Sigmoid colon (tissue), 7 donors: ENCODE results near the gene ACSS3. TPM values are rescaled to one million over a fixed set of nuclear protein-coding genes. Genes with fewer than 3 reads are reported as not detected.

Source experiments
- DNase-seq: peaks from one replicate; pipeline ENCODE4 v3.0.0-alpha.2; 2019
- H3K27ac ChIP-seq, 4 donors: fragments of 200-600 bp; sonication (generic); one replicate each; pipeline ENCODE4 v1.5.1; 2016 to 2019; ENCODE audit warnings: mild to moderate bottlenecking in 1 of 4
- H3K27me3 ChIP-seq, 3 donors: fragments of 200-600 bp; sonication (generic); one replicate each; pipeline ENCODE4 v1.5.1; 2019; ENCODE audit warnings: mild to moderate bottlenecking in 1 of 3
- H3K36me3 ChIP-seq, 4 donors: fragments of 200-600 bp; sonication (generic); one replicate each; pipeline ENCODE4 v1.5.1; 2016 to 2019
- H3K4me1 ChIP-seq, 4 donors: fragments of 200-600 bp; sonication (generic); one replicate each; pipeline ENCODE4 v1.5.1; 2017 to 2019
- H3K4me3 ChIP-seq, 4 donors: fragments of 200-600 bp; sonication (generic); one replicate each; pipeline ENCODE4 v1.5.1; 2017 to 2019; ENCODE audit warnings: mild to moderate bottlenecking in 2 of 4, moderate library complexity in 1 of 4
- H3K9me3 ChIP-seq, 4 donors: fragments of 200-600 bp in 3 of 4; sonication (generic) in 3 of 4; one replicate each; pipeline versions ENCODE4 v1.5.1 to v1.6.1; 2013 to 2019
- CTCF ChIP-seq, 4 experiments: fragments of 450-650 bp in 3 of 4; fragments of 200-600 bp in 1 of 4; IDR thresholded peaks; one replicate each; pipeline ENCODE4 v1.5.1; 2016 to 2019; ENCODE audit warnings: antibody characterized with exemption in 4 of 4, mild to moderate bottlenecking in 3 of 4, moderate library complexity in 2 of 4
- EP300 ChIP-seq, 4 donors: sonication (generic); formaldehyde crosslinking; IDR thresholded peaks; one replicate each; pipeline ENCODE4 v1.6.1; 2017; ENCODE audit warnings: antibody characterized with exemption in 4 of 4
- POLR2A ChIP-seq, 2 donors: fragments of 450-650 bp; IDR thresholded peaks; one replicate each; pipeline ENCODE4 v1.6.1; 2016; ENCODE audit warnings: antibody characterized with exemption in 2 of 2, mild to moderate bottlenecking in 2 of 2, moderate library complexity in 2 of 2
- POLR2AphosphoS5 ChIP-seq, 4 donors: sonication (generic); formaldehyde crosslinking; IDR thresholded peaks; one replicate each; pipeline ENCODE4 v1.6.1; 2017; ENCODE audit warnings: antibody characterized with exemption in 4 of 4
- WGBS, 2 donors: extraction: QIAGEN DNeasy Blood & Tissue Kit; methylation state at CpG; one replicate each; pipeline ENCODE4 v1.1.7; 2013; 5-methylcytosine and 5-hydroxymethylcytosine counted together
- intact Hi-C: fragments of 100-400 bp; cut with DNase I; formaldehyde crosslinking; loops from one replicate; pipeline ENCODE4 v1.15.1; 2023
- polyA plus RNA-seq, 3 donors: library from polyadenylated mRNA; stranded (reverse); fragments of 200-250 nt; gene quantifications; one replicate each; pipeline ENCODE4 v1.2.3, GENCODE V29; 2013
- total RNA-seq, 4 donors: library from RNA; depleted of rRNA; stranded (reverse); fragments of >200 nt; gene quantifications; one replicate each; pipeline ENCODE4 v1.1.0, GENCODE V29; 2016
- donor health status: healthy with polysubstance abuse.
- donor health status: Bipolar disorder and iron deficiency.
- donor health status: healthy.

ACSS3 gene
- total and polyA plus RNA-seq, 7 donors: 0.46 to 26.7 (median 9.9) TPM

- H3K36me3 ChIP-seq: no peaks in the 10 kb centered on the region
- H3K27ac ChIP-seq: no peak overlapping the region
- H3K4me1 ChIP-seq: no peaks in the 10 kb centered on the region
- H3K27me3 ChIP-seq: no peaks in the 10 kb centered on the region
- no peaks in the 10 kb centered on the region for H3K9me3 ChIP-seq
- TF ChIP-seq POLR2A (IDR thresholded peaks at IDR 0.05) (no peak), POLR2AphosphoS5 (IDR thresholded peaks at IDR 0.05) (no peak), CTCF (IDR thresholded peaks at IDR 0.05) (no peak), EP300 (IDR thresholded peaks at IDR 0.05) (no peak)
- no peak for DNase-seq
- H3K4me3 ChIP-seq: no peak overlapping the region
- 69 to 82% methylated on average over 3 of the region's 3 CpGs for WGBS, 2 donors
- intact Hi-C loops: no loop called here
Measured at GRCh38 chr12:81295251-81295650, 217.4 kb downstream of the ACSS3 start.

- Histone ChIP-seq H3K4me1 (no peaks in the 10 kb centered on the region), H3K9me3 (no peaks in the 10 kb centered on the region), H3K4me3 (no peak overlapping the region), H3K27ac (no peak overlapping the region), H3K27me3 (no peaks in the 10 kb centered on the region), H3K36me3 (no peaks in the 10 kb centered on the region)
- TF ChIP-seq POLR2AphosphoS5 (IDR thresholded peaks at IDR 0.05): no peak
- TF ChIP-seq POLR2A (IDR thresholded peaks at IDR 0.05): no peak
- TF ChIP-seq EP300 (IDR thresholded peaks at IDR 0.05): no peak
- no peak for TF ChIP-seq CTCF (IDR thresholded peaks at IDR 0.05)
- WGBS, 2 donors: 70 to 80% methylated on average over 2 of the region's 2 CpGs
- intact Hi-C loops: no loop called here
- DNase-seq: no peak
Measured at GRCh38 chr12:81296556-81297305, 218.9 kb downstream of the ACSS3 start.

GRCh38 chr12:81297601-81298000, 219.7 kb downstream of the ACSS3 start:
- Histone ChIP-seq H3K4me1 (no peaks in the 10 kb centered on the region), H3K4me3 (no peak overlapping the region), H3K27me3 (no peaks in the 10 kb centered on the region), H3K36me3 (no peaks in the 10 kb centered on the region), H3K27ac (no peak overlapping the region), H3K9me3 (no peaks in the 10 kb centered on the region)
- no peak for TF ChIP-seq CTCF (IDR thresholded peaks at IDR 0.05)
- intact Hi-C loops: no loop called here
- DNase-seq: no peak
- 77 to 84% methylated on average over 3 of the region's 3 CpGs for WGBS, 2 donors

GRCh38 chr12:81300454-81300853, 222.6 kb downstream of the ACSS3 start:
- H3K27ac ChIP-seq: no peak overlapping the region
- 38 to 61% methylated on average over 2 of the region's 2 CpGs for WGBS, 2 donors
- no peak for DNase-seq
- H3K4me3 ChIP-seq: no peak overlapping the region
- no peaks in the 10 kb centered on the region for H3K4me1 ChIP-seq
- H3K9me3 ChIP-seq: no peaks in the 10 kb centered on the region
- intact Hi-C loops: no loop called here
- no peaks in the 10 kb centered on the region for H3K27me3 ChIP-seq
- TF ChIP-seq POLR2AphosphoS5 (IDR thresholded peaks at IDR 0.05): no peak
- no peak for TF ChIP-seq CTCF (IDR thresholded peaks at IDR 0.05)
- no peak for TF ChIP-seq EP300 (IDR thresholded peaks at IDR 0.05)
- no peak for TF ChIP-seq POLR2A (IDR thresholded peaks at IDR 0.05)
- H3K36me3 ChIP-seq: no peaks in the 10 kb centered on the region

- no peaks in the 10 kb centered on the region for H3K27me3 ChIP-seq
- DNase-seq: no peak
- no peaks in the 10 kb centered on the region for H3K36me3 ChIP-seq
- intact Hi-C loops: no loop called here
- H3K27ac ChIP-seq: no peak overlapping the region
- no peaks in the 10 kb centered on the region for H3K9me3 ChIP-seq
- 88 to 92% methylated on average over 3 of the region's 3 CpGs for WGBS, 2 donors
- TF ChIP-seq CTCF (IDR thresholded peaks at IDR 0.05): no peak
- no peak for TF ChIP-seq POLR2A (IDR thresholded peaks at IDR 0.05)
- TF ChIP-seq EP300 (IDR thresholded peaks at IDR 0.05): no peak
- TF ChIP-seq POLR2AphosphoS5 (IDR thresholded peaks at IDR 0.05): no peak
- no peaks in the 10 kb centered on the region for H3K4me1 ChIP-seq
- H3K4me3 ChIP-seq: no peak overlapping the region
Measured at GRCh38 chr12:81303935-81304334, 226.1 kb downstream of the ACSS3 start.
